AG04450 (cell line): ENCODE measurements around the gene COLEC11. TPM values are rescaled to one million over a fixed set of nuclear protein-coding genes. Genes with fewer than 3 reads are reported as not detected.

Experiments used
- CTCF ChIA-PET: fragments of 300-600, 350-600 bp; formaldehyde crosslinking; extraction: SDS; loops from one replicate; lab custom pipeline; 2022; ENCODE audit warnings: antibody characterized with exemption, inconsistent platforms; lab: Charles Lee
- POLR2A ChIA-PET: fragments of 350-600 bp; formaldehyde crosslinking; extraction: SDS; loops from one replicate; lab custom pipeline; 2021; ENCODE audit warnings: antibody characterized with exemption, inconsistent platforms; lab: Yijun Ruan, JAX
- DNase-seq: peaks from one replicate; pipeline ENCODE4 v3.0.0-alpha.2; 2011; ENCODE audit warnings: low read depth, low spot score
- H3K27ac ChIP-seq: one replicate; pipeline ENCODE4 v1.5.1; 2012; ENCODE audit warnings: low read depth, low read length, control low read depth
- H3K27me3 ChIP-seq: one replicate; pipeline ENCODE4 v1.6.0; 2012; ENCODE audit warnings: low read length; ENCODE audit not compliant: control insufficient read depth, insufficient read depth
- H3K4me3 ChIP-seq: 2 replicates; pipeline ENCODE4 v1.5.1; 2011; ENCODE audit warnings: mild to moderate bottlenecking, low read depth, low read length, control low read depth
- H3K9me3 ChIP-seq: 2 replicates; pipeline ENCODE4 v1.5.1; 2012; ENCODE audit warnings: low read length; ENCODE audit not compliant: control insufficient read depth, insufficient read depth
- CTCF ChIP-seq: IDR thresholded peaks from 2 replicates; pipeline ENCODE4 v1.5.1; 2011; ENCODE audit warnings: low read depth, low read length, control low read depth, inconsistent platforms
- polyA plus RNA-seq: library from polyadenylated mRNA; depleted of rRNA; stranded (reverse); fragments of >200 nt; gene quantifications from 2 replicates; pipeline ENCODE4 v1.2.3, GENCODE V29; 2011

COLEC11 gene
- polyA plus RNA-seq, 1 experiment = 0.68 TPM

DNA sequence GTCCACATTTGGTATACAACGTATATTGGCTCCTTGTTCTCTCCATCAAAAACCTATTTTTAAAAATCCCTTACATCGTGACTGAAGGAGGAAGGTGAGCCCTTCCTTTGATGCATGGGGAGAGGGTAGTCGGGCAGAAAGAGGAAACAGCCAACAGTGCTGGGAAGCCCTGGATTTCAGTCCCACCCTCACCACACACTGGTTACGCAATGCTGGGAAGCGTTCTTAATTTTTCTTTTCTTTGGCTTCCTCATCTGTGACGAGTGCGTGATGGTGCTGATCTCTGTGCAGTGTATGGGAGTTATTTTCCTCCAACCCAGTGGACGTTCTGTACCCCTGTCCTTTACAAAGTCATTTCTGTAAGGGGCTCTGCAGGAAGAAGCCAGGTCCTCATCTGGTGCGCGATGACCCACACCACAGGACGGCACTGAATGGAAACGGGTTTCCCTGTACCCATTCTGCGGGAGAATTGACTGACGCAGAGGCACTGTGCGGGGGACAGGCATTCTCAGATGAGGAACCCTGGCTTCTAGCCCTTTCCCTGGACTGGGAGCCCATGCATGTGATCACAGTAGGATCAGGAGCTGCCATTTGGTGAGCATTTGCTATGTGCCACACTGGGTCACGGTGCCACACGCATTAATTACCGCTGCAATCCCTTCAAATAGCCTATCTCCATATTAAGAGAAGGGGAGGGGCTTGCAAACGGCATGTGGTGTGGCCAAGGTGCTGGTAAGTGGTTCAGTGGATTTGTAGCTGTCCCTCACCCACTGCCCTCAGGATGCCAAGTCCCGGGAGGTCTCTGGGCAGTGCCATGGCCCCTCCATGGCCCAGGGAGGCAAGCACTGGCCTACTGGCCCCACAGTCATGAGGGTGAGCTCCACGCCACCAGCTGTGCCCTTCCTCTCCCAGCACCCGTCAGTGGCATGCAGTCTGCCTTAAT, 4.3 kb downstream of the COLEC11 start:
- TF ChIP-seq CTCF = no peak
- Histone ChIP-seq H3K4me3 (no peak overlapping the region), H3K9me3 (peaks cover 3% of the 10 kb centered on the region; the same call in 1 of the 2 replicates), H3K27me3 (no peaks in the 10 kb centered on the region), H3K27ac (no peak overlapping the region)
- POLR2A ChIA-PET = interaction anchor here (0.6 kb wide), 1 partner anchor 12 kb away, joined by 4 read pairs; no protein-coding TSS in a partner anchor
- CTCF ChIA-PET = no interaction called here
- DNase-seq = no peak

- CTCF ChIA-PET = no interaction called here
- no peaks in the 10 kb centered on the region for H3K27me3 ChIP-seq
- H3K9me3 ChIP-seq = peaks cover 3% of the 10 kb centered on the region; the same call in 1 of the 2 replicates
- POLR2A ChIA-PET = interaction anchor here (0.6 kb wide), 1 partner anchor 13 kb away, joined by 4 read pairs; no protein-coding TSS in a partner anchor
- no peak overlapping the region for H3K4me3 ChIP-seq
- no peak for TF ChIP-seq CTCF
- no peak for DNase-seq
- H3K27ac ChIP-seq = no peak overlapping the region
Measured at GRCh38 chr2:3600256-3600855, 5.4 kb downstream of the COLEC11 start.

DNA sequence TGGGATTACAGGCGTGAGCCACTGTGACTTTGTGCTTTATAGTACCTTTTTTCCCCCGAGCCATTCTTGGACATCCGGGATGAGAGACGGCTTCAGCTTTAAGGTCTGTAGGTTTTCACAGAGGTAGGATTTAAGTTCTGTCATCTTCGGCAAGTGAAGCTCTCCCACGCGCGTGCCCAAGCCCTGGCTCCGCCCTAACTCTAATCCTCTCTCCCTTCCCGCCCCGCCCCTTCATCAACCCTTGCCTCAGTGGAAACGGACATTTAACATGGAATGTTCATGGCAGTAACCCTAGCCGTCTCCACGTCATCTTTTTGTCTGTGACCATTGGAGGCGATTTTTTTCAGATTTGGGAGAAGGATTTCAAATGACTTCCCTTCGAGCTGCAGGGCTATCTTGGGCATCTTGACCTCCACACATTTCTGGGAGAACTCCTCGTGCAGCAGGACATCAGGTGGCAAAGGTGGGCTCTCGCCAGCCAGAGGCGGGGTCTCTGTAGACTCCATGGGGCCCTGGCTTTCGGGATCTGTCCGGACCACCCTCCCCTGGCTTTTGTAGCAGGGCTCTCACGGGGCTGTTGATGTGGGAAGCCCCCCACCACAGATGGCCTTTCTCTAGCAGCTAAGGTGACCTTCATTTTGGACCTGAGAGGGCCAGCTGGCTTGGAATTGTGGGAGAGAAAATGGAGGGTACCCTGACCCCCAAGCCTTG, 6.8 kb downstream of the COLEC11 start:
- POLR2A ChIA-PET = no interaction called here
- H3K27me3 ChIP-seq = no peaks in the 10 kb centered on the region
- peaks cover 9% of the 10 kb centered on the region; the same call in 1 of the 2 replicates for H3K9me3 ChIP-seq
- no peak overlapping the region for H3K4me3 ChIP-seq
- CTCF ChIA-PET = no interaction called here
- no peak overlapping the region for H3K27ac ChIP-seq
- DNase-seq = no peak
- no peak for TF ChIP-seq CTCF

DNA sequence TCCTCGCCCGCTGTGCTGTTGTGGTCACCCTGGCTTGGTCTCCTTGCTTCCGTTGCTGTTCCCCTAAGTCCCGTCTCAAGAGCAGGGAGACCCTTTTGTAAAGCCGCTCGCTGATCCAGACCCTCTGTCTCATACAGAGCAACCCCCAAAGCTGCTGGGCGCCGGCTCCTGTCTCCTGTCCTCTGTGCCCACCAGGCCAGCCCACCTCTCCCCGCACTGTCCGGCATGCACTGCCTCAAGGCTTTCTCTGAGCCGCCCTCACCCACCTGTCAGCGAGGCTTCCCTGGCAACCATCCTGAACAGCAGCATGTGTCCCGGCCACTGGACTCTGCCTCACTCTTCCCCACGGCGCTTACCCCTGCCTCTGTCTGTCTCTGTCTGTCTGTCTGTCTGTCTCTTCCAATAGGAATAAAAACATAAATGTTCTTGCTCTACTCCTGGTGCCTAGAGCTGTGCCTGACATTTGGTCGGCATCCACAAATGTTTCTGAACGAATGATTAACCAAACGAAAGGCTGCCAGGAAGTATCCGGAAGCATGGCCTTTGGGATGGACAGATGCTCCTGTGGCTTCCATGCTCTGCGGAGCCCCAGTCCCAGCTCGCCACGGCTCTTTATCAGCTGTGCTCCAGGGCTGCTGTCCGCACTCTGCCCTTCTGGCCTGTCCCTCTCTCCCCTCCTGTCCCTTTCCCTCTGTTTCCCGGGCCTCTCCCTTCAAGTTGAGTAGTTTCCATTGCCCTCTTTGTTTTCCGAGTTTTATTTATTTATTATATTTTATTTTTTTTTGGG, 7.8 kb downstream of the COLEC11 start:
- H3K27ac ChIP-seq = no peak overlapping the region
- H3K27me3 ChIP-seq = no peaks in the 10 kb centered on the region
- ChIA-PET POLR2A (no interaction called here), CTCF (no interaction called here)
- H3K9me3 ChIP-seq = peaks cover 9% of the 10 kb centered on the region; the same call in 1 of the 2 replicates
- no peak for DNase-seq
- no peak for TF ChIP-seq CTCF
- no peak overlapping the region for H3K4me3 ChIP-seq
